GM18520 (cell line): ENCODE results near the gene NFATC1.

Experiments
- ATAC-seq: cut with Tn5 transposase; IDR thresholded peaks from one replicate; pipeline ENCODE4 v1.9.1; 2021; ENCODE audit not compliant: unreplicated experiment

The NFATC1 gene

DNA sequence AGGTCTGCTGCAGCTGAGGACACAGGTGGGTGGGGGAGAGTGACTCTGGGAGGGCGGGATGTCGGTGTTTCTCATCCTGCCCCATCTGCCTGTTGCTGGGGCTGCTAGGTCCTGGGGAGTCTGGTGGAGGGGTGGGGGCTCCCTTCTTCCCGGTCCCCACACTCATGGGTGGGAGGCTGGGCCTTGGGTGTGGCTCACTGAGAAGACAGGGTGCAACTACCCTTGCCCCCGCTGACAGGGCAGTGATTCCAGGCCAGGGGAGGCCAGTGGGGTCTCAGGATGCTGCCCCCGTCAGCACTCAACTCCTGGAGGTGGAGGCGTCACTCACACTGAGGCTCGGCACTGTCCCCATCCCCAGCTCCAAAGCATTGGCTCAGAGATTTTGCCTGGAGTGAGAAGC, 7.7 kb upstream of the NFATC1 start:
- ATAC-seq, result no peak

DNA sequence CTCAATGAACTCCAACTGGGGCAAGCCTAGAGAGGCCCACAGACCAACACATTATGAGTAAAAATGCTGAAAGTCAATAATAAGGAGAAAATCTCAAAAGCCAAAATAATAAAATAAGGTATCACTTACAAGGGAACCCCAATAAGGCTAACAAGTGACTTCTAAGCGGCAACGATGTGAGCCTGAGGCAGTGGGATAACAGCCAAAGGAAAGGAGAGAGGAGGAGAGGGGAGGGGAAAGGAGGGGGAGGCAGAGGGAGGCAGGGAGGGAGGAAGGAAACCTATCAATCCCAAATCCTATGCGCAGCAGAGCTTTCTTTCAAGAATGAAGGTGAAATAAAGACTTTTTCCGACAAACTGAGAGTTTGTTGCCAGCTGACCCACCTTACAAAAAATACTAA, 6.0 kb upstream of the NFATC1 start:
- no peak for ATAC-seq

DNA sequence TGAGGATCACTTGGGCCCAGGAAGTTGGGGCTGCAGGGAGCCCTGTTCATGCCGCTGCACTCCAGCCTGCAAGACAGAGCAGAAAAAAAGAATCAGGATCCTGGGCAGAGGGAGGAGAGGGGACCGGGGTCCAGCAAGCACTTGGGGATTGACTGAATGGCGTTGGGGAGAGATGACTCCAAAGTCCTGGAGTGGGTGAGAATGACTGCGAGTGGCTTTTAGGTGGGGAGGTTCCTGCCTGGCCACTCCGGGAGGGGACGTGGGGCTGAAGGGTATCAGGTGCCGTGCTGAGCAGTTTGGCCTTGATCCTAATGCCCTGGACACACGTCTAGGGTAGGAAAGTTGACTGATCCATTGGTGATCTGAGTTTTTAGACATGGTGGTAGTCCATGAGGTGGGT, 3.5 kb upstream of the NFATC1 start:
- no peak for ATAC-seq

DNA sequence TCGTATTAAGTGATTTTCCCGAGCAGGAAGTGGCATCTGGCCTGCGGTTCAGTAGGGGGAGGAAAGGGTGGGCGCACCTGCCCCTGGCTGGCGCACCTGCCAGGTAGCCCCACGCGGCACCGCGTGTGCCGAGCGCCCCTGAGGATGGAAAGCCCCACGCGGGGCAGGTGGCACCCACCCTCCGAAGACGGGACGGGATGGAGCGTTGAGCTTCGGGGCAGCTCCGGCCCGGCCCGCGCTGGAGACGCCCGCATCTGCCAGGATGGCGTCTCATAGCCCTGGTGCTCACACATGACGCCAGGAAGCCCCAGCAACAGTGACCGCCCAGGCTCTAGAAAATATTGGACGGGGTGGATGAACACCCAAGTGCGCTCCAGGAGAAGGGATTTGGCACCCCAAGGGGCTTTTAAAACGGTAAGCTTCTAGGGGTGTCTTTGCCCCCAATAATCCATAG, 2.5 kb upstream of the NFATC1 start:
- ATAC-seq, result no peak

DNA sequence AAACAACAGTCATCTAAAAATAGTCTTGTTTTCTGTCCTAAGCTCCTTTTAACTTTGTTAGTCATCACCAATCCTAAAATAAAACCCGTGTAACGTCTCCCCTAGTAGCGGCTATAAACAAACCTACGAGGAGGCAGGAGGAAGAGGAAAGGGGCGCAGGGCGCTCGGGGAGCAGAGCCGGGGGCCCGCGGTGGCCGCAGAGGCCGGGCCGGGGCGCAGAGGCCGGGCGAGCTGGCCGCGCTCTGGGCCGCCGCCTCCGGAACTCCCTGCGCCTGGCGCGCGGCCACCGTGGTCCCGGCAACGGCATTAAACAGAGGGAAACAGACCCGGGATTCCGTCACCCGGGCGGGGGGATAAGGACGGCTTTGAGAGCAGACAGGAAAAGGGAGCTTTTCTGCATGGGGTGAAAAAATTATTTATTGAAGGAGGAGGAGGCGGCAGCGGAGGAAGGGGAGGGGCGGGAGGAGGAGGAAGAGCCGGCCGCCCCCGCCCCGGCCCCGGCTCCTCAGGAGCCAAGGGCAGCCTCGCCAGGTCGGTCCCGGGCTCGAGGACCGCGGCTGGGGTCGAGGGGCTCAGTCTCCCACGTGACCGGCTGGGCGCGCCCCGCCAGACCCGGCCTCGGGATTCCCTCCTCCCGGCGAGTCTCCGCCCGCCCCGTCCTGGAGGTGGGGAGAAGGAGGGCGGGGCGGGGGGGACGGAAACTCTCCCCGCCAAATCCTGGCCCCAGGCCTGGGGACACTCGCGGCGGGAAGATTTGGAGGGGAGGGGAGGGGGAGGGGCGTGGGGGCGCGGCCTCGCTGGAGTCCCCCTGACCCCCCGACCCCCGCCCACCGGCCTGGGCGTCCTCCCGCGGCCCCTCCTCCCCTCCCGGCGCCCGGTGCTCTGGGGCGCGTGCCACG, 1.8 kb upstream of the NFATC1 start:
- ATAC-seq, result no peak

DNA sequence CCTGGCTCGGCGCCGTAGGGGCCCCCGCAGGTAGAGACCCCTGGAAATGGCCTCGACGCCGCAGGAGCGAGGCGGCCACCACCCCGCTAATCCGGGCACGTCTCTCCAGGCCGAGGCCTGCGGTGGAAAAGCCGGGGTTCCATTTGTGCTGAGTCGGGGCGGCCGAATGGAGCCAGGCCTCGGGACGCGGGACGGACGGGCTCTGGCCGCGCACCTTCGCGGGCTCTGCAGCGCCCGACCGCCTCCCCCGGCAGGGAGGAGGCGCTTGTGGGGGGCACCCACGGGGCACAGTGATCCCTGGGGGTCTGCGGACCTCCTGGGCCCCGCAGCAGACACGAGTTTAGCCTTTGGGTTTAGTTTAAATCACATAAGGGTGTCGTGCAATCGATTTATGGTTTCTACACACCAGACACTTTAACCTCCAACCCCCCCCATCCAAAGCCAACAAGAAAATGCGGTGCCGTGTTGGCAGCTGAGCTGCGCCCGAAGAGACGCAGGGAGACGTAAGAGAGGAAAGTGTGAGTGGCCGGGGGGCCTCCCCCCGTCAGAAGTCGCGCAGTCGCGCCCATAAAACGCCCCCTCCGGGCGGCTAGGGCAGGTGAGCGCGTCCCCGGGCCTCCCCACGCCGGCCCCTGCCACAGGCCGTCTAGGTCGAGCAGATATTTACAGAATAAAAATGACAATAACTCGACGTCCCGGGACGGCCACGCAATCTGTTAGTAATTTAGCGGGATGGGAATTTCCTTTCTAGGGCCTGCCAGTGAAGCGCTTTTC, 1.0 kb upstream of the NFATC1 start:
- no peak for ATAC-seq

DNA sequence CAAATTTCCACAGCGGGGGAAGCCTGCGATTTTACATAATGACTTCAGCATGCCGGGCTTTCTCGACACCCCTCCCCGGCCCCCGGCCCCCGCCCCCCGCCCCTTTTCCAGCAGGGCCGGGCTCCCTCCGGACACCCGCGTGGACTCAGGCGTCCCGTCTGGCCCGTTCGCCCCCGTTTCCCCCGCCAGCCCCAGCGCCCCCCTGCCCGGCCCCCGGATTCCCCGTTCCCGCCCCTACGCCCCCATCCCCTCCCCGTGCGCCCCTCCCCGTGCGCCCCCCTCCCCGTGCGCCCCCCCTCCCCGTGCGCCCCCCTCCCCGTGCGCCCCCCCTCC, 456 bp upstream of the NFATC1 start:
- ATAC-seq, result no peak

DNA sequence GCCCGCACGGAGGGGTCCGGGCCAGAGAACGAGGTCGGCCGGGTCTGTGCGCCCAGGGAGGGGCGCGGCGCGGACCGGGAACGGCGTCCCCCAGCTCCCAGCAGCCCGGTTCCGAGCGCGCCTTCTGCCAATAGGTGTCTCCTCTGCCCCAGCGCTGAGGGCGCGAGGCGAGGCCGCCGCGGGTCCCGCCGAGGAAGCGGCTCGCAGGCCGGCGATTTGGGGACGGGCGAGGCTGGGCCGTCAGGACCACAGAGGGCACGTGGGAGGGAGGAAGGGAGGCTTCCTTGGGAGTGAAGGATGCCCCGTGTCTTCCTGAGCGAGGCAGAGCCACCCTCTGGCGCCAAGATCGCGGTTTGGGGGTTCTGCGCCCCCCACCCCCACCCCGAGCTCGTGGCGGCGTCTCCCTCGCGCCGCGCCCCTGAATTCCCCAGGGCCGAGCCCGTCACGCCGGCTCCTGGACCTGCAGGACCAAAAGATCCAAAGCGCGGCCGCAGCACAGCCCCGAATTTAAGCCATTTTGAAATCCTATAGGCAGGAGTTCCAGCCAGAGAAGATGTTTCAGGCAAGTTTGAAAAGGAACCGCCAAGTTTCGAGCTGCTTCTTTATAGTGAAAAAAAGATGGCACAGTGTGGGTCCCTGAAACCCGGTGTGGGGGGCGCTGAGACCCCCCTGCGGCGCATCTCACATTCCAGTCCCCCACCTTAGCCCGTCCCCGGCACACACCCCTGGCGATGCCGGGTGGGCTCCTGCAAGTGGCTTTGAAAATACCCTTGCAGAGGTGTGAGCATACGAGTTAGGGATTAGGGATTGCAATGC, 909 bp downstream of the NFATC1 start:
- ATAC-seq, result no peak

DNA sequence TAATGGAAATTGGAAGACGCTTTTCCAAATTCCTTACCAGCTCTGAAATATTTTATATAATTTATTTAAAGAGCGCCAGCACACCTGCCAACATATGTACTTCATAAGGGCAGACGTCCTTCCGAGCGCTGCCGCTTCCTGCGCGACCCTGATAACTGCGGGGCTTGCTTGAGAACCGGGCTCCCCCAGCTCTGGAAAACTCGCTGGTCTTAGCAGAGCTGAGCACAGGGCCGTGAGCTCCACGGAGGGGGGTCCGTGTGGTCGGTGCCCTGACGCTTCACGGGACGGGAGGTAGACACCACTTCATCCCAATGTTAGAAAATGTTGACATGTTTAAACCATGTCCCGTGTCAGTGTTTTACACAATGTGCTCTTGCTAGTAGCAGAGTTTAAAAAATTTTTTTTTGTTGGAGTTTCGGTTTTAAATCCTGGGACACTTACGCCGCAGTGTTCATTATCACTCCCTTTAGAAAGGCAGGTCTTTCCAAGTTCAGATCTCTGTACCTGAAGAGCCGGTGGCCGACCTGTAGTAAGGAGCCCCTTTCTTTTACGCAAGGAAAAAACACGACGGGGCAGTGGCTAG, 1.6 kb downstream of the NFATC1 start:
- no peak for ATAC-seq

DNA sequence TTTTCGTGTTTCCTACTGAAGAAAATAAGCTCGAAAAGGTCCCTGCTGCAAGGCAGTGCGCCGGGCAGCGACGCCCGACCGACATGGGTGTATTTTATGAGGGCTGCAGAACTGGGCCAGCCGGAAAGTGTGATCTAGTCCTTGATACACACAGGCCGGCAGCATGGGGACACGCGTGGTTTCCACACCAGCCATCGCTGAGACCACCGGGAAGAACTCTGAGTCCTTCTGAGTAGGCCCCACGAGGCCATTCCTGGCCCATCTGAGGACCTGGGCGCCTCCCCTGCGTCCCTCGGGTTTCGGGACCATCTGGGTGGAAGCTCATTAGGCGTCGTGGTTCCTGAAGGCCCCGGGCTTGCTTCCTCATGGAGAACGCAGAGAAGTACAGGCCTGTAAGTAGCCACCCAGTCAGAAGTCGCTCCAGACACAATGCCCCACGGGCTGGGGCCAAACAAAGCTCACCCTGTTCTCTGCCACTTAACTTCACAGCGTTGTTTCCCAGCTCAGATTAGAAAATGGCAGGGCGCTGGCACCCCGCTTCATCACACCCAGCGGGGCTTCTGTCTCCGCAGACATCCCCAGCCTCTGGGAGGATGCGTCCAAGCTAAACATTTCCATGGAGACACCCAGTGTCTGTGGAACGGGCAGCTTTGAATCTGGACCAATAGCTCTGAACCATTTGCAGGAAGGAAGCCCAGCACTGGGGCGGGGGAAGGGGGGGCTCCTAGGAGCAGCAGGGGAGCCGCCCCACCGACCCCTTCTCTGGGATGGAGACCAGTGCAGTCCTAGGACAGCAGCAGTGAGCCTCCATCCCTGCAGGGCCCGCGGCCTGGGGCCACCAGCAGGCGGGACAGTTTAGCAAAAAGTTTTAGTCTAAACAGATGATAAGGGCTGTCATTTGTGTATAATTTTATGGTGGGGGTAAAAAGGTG, 2.4 kb downstream of the NFATC1 start:
- no peak for ATAC-seq

DNA sequence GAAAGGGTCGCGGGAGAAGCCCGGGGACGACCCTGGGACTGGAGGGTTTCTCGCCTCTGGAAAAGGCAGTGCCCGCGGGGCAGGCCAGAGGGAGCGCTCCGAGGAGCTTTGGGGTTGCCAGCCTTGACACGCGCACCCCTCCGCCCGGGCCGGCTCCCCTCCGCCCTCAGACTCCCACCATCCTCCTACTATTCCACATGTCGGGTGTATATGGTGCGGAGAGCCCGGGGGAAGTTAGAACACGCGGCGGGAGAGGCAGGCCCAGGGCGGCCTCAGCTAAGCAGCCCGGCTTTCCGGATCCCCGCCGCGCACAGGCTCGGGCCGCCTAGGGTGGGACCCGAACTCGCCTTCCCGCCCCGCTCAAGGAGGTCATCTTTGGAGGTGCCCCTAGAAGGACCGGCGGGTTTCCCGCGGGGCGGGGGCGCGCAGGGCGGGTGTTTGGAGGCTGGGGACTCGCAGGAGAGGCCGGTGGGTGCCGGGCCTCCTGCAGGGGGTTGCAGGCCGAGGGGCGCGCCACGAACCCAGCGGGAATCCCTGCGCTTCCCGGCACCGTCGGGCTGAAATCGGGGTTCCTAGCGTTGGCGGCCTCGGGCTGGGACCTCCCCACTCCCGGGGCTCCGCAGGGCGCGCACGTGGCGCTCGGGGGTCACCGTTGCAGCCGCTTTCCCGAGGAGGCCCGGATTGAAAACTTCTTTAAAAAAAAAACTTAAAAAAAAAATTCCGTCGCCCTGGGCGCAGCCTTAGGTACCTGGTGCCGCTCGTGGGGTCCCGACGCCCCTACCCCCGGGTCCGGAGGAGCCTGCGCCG, 3.7 kb downstream of the NFATC1 start:
- ATAC-seq, result no peak

DNA sequence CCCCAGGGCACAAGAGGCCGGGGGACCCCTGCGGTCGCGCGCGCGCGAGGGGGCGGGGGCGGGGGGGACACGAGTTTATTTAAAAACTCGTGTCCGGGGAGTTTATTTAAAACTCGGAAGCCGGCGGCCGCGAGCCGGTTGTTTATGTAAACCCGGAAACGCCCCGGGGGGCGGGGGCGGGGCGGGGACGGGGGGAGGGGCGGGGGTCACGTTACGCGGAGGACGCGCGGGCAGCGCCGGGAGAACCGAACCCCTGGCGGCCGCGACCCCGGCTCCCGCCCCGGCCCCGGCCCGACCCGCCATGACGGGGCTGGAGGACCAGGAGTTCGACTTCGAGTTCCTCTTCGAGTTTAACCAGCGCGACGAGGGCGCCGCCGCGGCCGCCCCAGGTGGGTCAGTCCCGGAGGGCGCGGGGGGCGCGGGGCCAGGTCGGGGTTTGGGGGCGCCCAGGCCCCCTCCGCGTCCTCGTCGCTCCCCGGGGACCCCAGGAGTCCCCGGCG, 4.4 kb downstream of the NFATC1 start:
- no peak for ATAC-seq

DNA sequence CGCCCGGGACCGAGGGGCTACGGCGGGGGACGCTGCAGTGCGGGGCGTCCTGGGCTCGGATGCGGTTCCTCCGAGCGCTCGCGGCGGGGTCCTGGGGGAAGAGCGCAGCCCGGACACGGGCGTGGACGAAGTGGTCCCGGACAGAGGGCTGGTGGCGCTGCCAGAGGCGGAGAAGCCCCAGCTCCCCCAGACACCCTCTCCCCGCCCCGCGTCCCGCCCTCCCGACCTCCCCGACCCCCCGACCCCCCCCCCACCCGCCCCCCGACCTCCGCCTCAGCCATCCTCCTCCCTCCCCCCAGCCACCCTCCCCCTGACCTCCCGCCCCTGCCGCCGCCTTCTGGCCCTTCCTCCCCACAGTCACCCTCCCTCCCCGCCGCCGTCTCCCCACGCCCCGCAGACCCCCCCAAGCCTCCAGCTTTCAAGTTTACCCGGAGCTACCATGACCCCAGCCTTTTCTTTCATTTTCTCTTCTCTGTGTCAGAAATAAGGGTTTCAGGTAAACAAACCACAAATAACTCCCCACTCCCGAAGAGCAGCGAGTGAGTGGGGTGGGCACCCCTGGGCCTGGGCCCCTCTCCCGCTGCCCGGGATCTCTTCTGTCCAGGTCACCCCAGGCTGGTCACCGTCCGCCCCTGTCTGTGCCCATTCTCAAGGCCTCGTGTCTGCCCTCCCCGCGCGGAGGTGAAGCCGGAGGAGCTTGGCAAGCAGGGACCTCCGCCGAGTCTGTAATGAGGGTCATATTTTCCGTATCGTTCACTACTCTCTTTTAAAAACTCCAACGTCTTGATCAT, 5.1 kb downstream of the NFATC1 start:
- ATAC-seq, result no peak

DNA sequence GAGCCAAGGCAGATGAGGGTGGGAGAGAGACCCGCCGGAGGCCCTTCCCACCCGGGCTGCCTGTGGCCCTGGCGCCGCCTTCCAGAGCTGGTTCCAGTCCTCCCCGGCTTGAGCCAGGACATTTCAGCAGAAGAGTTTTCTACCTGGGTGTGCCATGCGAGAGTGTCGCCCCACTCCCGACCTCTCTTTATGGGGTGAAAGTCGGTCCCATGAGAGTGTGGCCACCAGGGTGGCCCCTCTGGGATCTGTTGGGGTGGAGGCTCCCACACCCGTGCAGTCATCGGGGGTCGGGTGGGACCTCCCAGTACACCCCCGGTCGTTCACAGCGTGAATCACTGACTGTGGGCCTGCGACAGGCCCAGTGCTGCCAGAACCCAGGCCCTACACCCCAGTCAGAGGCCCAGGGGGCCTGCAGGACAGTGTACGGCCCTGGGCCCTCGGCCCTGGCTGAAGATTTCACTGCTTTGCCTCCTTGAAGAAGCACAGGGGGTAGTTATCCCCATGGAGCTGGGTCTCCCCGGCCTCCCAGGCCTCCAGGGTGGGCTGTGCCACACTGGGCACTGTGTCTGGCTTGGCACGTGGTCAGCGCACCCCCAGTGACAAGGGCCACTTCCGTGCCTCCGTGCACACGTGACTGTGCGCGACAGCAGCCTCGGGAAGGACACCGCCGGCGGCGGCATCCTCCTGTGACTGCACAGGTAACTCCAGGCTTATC, 5.9 kb downstream of the NFATC1 start:
- no peak for ATAC-seq

DNA sequence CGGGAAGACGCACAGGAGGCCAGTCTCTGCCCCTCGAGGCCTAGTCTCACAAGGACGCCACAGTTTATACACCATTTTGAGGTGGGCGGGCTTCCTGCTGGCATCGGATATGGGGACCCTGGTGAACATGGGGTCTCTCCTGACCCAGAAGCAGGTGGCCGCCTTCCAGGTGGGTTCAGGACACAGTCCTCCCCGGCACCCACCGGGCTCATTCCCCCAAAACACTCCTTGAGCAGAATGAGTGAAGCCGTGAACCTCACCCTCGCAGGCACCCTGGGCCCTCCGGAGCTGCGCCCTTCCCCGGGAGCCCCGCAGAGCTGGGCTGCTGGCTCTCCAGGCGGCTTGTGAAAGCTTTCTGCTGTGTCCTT, 6.5 kb downstream of the NFATC1 start:
- no peak for ATAC-seq

DNA sequence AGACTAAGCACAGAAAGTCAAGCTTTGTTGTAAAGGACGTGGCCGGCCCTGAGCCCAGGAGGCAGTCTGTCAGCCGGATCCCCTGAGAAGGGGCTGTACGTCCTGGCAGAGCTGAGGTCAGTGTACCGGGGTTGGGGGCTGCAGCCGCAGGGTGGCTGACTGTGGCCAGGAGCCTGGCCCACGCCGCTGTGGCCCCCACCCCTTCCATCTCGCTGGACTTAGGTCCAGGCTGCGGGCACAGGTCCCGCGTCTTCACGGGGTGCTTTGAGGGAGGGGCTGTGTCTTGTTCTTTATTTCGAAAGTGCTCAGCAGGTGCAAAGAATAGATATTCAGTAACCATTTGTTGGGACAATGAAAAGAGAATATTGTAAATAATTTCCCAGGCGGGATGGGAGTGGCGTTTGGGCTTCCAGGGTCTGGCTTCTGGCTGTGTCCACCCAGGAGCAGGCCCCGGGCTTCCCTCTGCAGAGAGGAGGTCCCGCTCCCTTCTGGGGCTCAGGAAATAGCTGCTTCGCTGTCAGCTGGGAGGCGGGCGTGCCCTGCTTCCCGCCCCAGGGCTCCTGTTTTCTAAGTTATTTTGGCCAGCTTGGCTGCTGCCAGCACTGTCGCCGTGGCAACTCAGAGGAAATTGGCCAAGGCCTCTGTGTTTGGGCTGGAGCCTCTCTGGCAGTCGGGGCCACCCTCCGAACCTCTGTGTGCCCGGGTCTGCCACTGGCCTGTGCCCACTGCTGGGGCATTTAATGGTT, 7.4 kb downstream of the NFATC1 start:
- ATAC-seq, result no peak
